ENCODE results near the gene NR2C1.
"Not testable (repeated sequence)": the region's sequence is repeated elsewhere in the genome, so short reads cannot be mapped to it uniquely, and the experiment has no call there.

Gene NR2C1

GRCh38 chr12:95102916-95103671 is 29.7 kb upstream of the NR2C1 start:
- DNase-seq = peak; percentile 71
- in situ Hi-C loops (cut with HindIII; ENCODE audit: low pct_ligation_motif_present, low sequenced_read_pairs) = no loop called here
- Histone ChIP-seq H3K36me3 (replicated peaks) (peaks cover 17% of the 10 kb centered on the region), H3K27me3 (replicated peaks) (no peaks in the 10 kb centered on the region), H3K27ac (peak overlapping the region; percentile 26), H3K4me3 (ENCODE audit: low read depth, low read length) (no peak overlapping the region)
- no peak for TF ChIP-seq CTCF (IDR thresholded peaks at IDR 0.05; ENCODE audit: low read depth, low read length, missing control alignments)

- H3K36me3 ChIP-seq (replicated peaks) = peaks cover 17% of the 10 kb centered on the region
- DNase-seq; in situ Hi-C loops (cut with HindIII; ENCODE audit: low pct_ligation_motif_present, low sequenced_read_pairs); H3K4me3 ChIP-seq (ENCODE audit: low read depth, low read length); H3K27ac ChIP-seq; H3K27me3 ChIP-seq (replicated peaks): not testable (repeated sequence)
These were observed 28.5 kb upstream of the NR2C1 start for GRCh38 chr12:95101957-95102356.

GRCh38 chr12:95100264-95101190 is 27.1 kb upstream of the NR2C1 start:
- Histone ChIP-seq H3K27me3 (replicated peaks) (no peaks in the 10 kb centered on the region), H3K36me3 (replicated peaks) (peaks cover 13% of the 10 kb centered on the region), H3K4me3 (ENCODE audit: low read depth, low read length) (no peak overlapping the region), H3K27ac (no peak overlapping the region)
- TF ChIP-seq CTCF (IDR thresholded peaks at IDR 0.05; ENCODE audit: low read depth, low read length, missing control alignments) = no peak
- in situ Hi-C loops (cut with HindIII; ENCODE audit: low pct_ligation_motif_present, low sequenced_read_pairs) = no loop called here
- DNase-seq = no peak

- TF ChIP-seq CTCF (IDR thresholded peaks at IDR 0.05; ENCODE audit: low read depth, low read length, missing control alignments) = no peak
- Histone ChIP-seq H3K27ac (no peak overlapping the region), H3K4me3 (ENCODE audit: low read depth, low read length) (no peak overlapping the region), H3K36me3 (replicated peaks) (peaks cover 11% of the 10 kb centered on the region), H3K27me3 (replicated peaks) (no peaks in the 10 kb centered on the region)
- in situ Hi-C loops (cut with HindIII; ENCODE audit: low pct_ligation_motif_present, low sequenced_read_pairs) = no loop called here
- no peak for DNase-seq
These were observed 25.9 kb upstream of the NR2C1 start for GRCh38 chr12:95099270-95099790.

- Histone ChIP-seq H3K27me3 (replicated peaks) (no peaks in the 10 kb centered on the region), H3K4me3 (ENCODE audit: low read depth, low read length) (no peak overlapping the region), H3K36me3 (replicated peaks) (peaks cover 12% of the 10 kb centered on the region), H3K27ac (no peak overlapping the region)
- TF ChIP-seq CTCF (IDR thresholded peaks at IDR 0.05; ENCODE audit: low read depth, low read length, missing control alignments) = no peak
- in situ Hi-C loops (cut with HindIII; ENCODE audit: low pct_ligation_motif_present, low sequenced_read_pairs) = no loop called here
- DNase-seq = no peak
These were observed 23.4 kb upstream of the NR2C1 start for GRCh38 chr12:95096852-95097251.

- TF ChIP-seq CTCF (IDR thresholded peaks at IDR 0.05; ENCODE audit: low read depth, low read length, missing control alignments) = no peak
- H3K27ac ChIP-seq = no peak overlapping the region
- no peak overlapping the region for H3K4me3 ChIP-seq (ENCODE audit: low read depth, low read length)
- no peaks in the 10 kb centered on the region for H3K27me3 ChIP-seq (replicated peaks)
- in situ Hi-C loops (cut with HindIII; ENCODE audit: low pct_ligation_motif_present, low sequenced_read_pairs) = no loop called here
- H3K36me3 ChIP-seq (replicated peaks) = peaks cover 13% of the 10 kb centered on the region
- no peak for DNase-seq
These were observed 23.0 kb upstream of the NR2C1 start for GRCh38 chr12:95096378-95096777.

GRCh38 chr12:95095866-95096265 is 22.4 kb upstream of the NR2C1 start:
- H3K4me3 ChIP-seq (ENCODE audit: low read depth, low read length); H3K27me3 ChIP-seq (replicated peaks); H3K27ac ChIP-seq; in situ Hi-C loops (cut with HindIII; ENCODE audit: low pct_ligation_motif_present, low sequenced_read_pairs); DNase-seq: not testable (repeated sequence)
- H3K36me3 ChIP-seq (replicated peaks) = peaks cover 13% of the 10 kb centered on the region
